HG03175 (cell line): ENCODE data around the gene ERCC1.
A peak's percentile ranks its signal among the peaks of the same experiment; 100 is the strongest.
"Not testable (repeated sequence)": the region's sequence is repeated elsewhere in the genome, so short reads cannot be mapped to it uniquely, and the experiment has no call there.

ENCODE experiments used
- ATAC-seq: cut with Tn5 transposase; IDR thresholded peaks from one replicate; pipeline ENCODE4 v1.9.1; 2021; ENCODE audit warnings: mild to moderate bottlenecking, moderate library complexity; ENCODE audit not compliant: unreplicated experiment

Gene ERCC1

DNA sequence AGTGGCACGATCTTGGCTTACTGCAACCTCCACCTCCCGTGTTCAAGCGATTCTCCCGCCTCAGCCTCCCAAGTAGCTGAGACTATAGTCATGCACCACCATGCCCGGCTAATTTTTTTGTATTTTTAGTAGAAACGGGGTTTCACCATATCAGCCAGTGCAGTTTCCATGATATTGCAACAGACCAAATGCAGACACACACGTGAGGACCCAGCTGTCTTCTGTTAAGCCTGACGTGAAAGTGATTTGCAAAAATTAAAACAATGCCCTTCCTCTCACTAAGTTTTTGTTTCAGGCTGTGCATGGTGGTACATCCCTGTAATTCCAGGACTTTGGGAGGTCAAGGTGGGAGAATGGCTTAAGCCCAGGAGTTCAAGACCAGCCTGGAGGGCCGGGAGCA is 7.3 kb upstream of the ERCC1 start:
- not testable (repeated sequence) for ATAC-seq

DNA sequence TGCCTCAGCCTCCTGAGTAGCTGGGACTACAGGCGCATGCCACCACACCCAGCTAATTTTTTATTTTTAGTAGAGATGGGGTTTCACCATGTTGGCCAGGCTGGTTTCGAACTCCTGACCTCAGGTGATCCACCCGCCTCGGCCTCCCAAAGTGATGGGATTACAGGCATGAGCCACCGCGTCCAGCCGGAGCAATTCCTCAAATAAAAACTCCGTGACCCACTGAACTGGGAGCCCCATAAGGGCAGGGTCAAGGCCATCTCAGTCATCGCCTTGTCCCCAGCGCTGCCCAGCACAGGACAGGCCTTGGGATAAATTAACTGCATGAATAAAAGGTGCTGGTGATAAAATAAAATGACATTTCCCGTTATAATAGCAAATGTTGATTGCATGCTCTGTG is 6.2 kb upstream of the ERCC1 start:
- not testable (repeated sequence) for ATAC-seq

DNA sequence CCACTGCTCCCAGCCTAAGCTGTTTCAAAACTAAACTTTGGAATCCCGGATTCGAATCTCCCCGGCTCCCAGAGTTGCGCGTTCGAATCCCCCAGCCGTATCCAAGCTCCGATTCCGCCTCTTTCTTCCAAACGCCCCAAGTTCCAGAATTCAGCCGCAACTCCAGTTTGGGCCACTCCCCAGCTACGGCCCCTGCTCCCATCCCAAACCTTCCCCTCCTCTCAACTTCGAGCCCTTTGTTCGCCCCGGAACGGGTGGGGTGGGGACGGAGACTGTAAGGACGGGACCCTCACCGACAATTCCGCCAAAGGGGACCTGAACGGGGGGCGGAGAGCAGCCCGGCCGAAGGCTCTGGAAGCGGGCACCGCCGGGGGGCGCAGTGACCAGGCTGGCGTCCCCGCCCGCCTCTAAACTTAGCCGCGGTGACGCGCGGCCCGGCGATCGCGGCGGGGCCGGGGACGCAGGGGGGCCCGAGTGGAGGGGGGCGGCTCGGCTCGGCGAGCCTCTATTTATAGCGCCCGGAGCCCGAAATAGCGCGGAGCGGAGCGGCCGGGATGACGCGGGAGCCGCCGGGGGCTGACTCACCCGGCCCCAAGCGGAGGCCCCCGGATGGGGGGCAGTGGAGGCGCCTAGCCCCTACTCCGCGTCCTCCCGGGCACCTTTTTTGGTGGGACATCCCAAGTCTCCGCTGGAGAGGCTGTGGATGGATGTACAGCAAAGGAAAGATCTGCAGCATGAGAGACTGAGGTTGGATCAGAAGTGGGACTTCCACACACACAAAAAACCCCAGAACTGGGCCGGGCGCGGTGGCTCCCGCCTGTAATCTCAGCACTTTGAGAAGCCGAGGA is 4.9 kb upstream of the ERCC1 start:
- ATAC-seq, result no peak

DNA sequence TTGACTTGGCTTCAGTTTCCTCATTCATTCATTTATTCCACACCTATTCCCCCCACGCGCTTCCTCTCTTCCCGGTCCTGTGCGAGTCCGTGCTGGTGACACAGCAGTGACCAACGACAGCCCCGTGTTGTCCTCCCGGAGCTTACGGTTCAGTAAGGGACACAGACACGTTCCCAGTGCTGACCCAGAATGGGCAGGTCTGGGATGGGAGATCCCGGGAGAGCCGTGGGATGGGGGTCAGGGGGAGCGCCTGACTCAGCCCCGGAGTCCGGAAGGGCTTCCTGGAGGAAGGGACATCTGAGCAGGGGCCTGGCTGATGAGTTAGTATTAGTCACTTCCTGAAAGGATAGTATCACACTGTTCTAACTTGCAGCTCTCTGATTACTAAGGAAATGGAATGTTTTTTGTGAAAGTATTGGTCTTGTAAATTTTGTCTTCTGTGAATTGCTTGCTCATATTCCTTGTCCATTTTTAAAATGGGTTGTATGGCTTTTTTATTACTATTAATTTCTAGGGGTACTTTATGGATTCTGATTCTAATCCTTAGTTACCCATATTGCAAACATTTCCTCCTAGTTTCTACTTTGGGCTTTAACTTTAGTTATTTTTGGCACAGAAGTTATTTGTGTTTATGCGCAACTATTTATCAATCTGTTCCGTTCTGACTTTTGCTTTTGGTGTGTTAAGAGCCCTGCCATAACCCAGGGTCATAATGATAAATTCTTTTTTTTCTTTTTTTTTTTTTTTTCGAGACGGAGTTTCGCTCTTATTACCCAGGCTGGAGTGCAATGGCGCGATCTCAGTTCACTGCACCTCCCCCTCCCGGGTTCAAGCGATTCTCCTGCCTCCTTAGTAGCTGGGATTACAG is 708 bp upstream of the ERCC1 start:
- ATAC-seq, result no peak

DNA sequence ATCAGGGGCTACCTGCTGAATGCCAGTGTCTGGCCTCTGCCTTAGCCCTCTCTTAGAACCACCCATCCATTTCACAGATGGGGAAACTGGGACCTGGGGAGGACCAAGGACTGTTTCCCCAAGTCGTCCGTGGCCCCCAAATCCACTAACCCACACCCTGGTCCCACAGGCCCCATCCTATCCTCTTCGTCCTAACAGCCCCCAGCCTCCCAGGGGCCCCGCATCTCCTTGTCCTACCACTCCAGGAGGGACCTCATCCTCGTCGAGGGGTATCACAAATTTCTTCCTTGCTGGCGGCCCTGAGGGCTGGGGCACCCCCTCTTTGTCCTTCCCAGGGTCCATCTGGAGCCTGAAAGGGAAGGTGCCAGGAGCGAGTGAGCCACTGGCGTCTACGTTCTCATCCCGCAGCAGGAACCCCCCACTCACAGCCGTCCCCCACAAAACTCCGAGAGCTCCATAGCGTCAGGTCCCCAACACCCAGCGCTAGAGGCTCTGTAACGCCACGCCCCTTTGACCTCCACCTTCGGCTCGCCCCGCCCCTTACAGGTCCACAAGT is 606 bp downstream of the ERCC1 start:
- ATAC-seq, result no peak

DNA sequence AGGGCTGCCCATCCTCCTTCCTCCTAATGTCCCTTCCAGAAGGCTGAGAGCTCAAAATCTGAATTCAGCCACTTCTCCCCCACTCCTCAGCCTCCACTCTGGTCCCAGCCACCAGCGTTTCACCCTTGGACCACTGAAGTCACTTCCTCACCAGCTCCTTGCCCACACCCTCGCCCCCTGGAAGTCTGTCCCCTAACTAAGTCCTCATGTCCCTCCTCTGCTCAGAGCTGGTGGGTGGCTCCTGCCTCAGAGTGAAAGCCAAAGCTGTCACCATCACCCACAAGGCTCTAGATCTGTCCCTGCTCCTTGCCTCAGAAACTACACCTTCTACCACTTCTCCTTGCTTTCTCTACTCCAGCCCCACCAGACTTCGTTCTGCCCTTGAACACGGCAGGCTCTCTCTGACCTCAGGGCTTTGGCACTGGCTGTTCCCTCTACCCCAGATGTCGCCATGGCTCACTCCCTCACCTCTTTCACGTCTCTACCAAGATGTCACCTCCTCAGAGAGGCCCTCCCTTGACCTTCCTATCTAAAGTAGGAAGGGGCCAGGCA is 1.7 kb downstream of the ERCC1 start:
- no peak for ATAC-seq

DNA sequence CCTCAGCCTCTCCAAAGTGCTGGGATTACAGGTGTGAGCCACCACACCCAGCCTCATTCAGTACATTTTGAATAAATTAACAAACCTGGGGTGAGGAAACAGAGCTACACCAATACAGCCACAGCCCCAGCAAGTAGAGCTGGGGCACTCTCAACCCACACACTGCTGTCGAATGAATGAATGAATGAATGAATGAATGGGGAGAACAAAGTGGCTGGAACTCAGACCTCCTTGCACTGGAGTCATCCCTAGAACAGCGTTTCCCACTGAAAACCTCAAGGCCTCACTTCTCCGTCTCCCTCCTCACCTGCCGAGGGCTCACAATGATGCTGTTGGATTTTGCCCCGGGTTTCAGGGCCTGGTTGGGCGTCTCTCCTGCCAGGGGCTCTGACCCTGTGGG is 2.8 kb downstream of the ERCC1 start:
- no peak for ATAC-seq

DNA sequence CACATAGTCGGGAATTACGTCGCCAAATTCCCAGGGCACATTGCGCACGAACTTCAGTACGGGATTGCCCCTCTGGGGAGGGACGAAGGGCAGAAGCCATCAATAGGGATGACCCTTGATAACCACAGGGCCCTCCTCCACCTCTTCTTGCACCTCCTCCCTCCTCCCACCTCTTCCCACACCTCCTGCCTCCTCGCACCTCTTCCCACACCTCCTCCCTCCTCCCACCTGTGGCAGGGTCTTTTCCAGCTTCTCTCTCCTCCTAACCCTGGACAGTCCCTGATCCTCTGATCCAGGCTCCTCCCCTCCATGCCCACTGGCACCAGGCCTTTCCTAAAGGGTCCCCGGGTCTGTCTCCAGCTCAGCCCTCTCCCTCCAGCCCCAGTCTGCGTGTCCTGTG is 3.4 kb downstream of the ERCC1 start:
- ATAC-seq, result no peak

DNA sequence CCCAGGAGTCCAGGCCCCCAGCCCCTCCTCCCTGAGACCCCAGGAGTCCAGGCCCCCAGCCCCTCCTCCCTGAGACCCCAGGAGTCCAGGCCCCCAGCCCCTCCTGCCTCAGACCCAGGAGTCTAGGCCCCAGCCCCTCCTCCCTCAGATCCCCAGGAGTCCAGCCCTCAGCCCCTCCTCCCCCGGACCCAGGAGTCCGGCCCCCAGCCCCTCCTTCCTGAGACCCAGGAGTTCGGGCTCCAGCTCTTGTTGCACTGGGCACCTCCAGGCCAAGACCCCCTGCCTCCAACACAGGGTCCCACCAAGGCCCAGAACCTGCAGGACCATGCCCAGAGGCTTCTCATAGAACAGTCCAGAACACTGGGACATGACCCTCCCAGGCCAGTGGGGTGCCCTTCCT is 3.8 kb downstream of the ERCC1 start:
- no peak for ATAC-seq

DNA sequence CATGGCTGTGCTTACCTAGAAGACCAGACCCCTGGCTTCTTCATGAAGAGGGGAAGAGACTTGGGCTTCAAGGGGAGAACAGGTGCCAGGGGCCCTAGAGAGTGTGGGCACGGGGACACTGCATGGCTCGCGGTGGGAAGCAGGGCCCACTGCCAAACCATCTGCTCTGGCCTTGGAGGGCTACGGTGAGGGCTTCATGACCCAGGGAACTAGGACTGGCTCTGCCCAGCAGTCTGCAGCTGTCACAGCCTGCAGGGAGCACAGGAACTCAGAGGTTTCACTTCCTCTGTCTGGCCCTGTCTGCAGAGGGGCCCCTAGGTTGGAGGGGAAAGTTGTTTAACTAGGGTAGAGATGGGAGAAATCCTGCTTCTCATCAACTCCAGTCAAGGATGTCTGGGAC is 4.3 kb downstream of the ERCC1 start:
- peak; percentile 64 for ATAC-seq

DNA sequence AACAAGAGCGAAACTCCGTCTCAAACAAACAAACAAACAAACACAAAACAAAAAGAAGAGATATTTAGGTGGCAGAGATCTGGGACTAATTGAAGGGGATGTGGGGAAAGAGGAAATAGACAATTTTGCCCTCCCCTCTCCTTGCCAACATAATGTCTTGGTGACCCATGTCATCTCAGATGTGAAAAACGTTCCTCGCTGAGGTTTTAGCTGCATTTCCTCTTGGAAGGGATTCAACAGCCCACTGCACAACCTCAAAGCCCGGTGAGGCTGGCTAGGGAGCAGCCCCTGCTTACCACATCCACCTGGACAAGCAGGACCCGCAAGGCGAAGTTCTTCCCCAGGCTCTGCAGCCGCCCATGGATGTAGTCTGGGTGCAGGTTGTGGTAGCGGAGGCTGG is 4.9 kb downstream of the ERCC1 start:
- ATAC-seq, result no peak

DNA sequence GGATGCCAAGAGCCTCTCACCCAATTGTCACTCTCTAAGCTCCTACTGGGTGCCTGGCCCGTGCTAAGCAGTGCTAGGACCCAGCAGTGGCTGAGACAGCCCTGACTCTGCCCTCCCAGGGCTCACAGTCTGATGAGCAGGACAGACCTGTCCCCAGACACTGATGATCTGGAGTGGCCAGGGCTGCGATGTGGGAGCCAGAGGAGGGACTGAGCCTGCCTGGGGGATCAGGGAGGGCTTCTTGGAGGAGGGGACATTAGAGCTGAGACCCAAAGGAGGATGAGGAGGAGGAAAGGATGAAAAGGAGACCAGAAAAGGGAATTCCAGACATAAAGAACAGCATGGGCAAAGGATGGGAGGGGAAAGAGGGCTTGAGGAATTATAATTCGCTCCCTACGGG is 6.6 kb downstream of the ERCC1 start:
- no peak for ATAC-seq

DNA sequence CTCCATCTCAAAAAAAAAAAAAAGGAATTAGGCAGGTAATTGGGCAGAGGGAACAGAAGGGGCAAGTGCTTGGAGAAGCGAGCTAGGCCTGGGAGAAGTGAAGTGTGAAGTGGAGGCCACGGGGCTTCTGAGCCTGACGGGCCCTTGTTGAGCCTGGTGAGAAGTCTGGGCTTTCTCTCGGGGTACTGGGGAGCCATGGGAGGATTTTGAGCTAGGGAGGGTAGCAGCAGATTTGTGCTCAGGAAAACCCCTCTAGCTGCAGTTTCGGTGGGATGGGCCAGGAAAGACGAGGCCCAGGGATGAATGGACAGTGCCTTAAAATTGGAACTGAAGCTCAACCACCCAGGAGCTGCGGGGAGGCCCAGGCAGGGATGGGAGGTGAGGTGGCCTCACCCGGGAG is 9.2 kb downstream of the ERCC1 start:
- no peak for ATAC-seq

DNA sequence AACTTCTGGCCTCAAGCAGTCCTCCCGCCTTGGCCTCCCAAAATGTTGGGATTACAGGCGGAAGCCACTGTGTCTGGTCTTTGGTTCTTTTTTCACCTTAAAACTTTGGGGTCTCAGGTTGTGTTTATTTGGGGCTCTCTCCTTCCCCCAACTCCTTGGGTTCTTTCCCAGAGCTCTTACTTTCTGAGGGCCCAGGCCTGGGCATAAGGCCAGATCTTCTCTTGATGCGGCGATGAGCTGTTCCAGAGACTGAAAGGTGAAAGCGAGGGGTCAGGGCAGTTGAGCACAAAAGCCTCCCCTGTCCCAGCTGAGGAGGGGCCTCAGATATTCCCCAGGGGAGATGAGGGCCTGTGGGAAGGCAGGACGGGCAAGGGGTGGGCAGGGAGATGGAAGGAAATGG is 10.2 kb downstream of the ERCC1 start:
- ATAC-seq, result no peak

DNA sequence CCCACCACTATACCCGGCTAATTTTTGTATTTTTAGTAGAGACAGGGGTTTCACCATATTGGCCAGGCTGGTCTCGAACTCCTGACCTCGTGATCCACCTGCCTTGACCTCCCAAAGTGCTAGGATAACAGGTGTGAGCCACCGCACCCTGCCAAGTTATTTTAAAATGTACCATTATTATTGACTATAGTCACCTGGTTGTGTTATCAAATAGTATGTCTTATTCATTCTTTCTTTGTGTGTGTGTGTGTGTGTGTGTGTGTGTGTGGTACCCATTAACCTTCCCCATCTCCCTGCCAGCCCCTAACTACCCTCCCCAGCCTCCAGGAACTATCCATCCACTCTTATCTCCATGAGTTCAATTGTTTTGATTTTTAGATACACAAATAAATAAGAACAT is 13.4 kb downstream of the ERCC1 start:
- ATAC-seq, result not testable (repeated sequence)

DNA sequence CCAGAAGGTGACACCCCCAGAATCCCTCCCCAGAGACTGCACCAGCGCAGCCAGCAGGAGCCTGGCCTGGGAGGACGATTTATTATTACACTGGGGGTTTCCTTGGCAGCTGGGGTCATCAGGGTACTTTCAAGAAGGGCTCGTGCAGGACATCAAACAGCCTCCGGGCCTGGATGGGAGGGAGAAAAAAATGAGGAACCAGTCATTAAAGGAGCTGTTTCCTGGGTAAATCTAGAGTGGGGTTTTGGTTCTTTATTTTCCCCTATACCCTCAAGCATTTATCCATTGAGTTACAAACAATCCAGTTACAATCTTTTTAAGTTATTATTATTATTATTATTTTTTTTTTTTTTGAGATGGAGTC is 14.2 kb downstream of the ERCC1 start:
- no peak for ATAC-seq

DNA sequence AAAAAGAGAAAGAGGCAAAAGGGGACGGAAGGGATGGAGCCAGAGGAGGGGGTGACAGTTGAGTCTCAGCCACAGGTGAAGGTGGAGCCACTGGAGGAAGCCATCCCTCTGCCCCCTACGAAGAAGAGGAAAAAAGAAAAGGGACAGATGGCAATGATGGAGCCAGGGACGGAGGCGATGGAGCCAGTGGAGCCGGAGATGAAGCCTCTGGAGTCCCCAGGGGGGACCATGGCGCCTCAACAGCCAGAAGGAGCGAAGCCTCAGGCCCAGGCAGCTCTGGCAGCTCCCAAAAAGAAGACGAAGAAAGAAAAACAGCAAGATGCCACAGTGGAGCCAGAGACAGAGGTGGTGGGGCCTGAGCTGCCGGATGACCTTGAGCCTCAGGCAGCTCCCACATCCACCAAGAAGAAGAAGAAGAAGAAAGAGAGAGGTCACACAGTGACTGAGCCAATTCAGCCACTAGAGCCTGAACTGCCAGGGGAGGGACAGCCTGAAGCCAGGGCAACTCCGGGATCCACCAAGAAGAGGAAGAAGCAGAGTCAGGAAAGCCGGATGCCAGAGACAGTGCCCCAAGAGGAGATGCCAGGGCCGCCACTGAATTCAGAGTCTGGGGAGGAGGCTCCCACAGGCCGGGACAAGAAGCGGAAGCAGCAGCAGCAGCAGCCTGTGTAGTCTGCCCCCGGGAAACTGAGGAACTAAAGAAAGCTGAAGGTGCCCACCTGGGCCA is 14.7 kb downstream of the ERCC1 start:
- ATAC-seq, result no peak

DNA sequence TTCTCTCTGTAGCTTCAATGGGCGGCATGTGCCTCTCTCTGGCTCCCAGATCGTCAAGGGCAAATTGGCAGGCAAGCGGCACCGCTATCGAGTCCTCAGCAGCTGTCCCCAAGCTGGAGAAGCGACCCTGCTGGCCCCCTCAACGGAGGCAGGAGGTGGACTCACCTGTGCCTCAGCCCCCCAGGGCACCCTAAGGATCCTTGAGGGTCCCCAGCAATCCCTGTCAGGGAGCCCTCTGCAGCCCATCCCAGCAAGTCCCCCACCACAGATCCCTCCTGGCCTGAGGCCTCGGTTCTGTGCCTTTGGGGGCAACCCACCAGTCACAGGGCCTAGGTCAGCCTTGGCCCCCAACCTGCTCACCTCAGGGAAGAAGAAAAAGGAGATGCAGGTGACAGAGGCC is 15.6 kb downstream of the ERCC1 start:
- no peak for ATAC-seq

DNA sequence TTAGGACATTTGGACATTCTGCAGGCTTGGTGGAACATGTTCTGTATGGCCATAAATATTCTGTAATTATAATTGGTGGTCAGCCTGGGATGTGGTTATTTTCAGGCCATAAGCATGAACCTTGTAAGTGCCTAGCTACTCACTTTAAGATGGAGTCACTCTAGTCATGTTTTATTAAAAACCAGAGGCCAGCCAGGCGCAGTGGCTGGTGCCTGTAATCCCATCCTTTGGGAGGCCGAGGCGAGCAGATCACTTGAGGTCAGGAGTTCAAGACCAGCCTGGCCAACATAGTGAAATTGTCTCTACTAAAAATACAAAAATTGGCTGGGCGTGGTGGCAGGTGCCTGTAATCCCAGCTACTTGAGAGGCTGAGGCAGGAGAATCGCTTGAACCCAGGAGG is 16.1 kb downstream of the ERCC1 start:
- not testable (repeated sequence) for ATAC-seq

DNA sequence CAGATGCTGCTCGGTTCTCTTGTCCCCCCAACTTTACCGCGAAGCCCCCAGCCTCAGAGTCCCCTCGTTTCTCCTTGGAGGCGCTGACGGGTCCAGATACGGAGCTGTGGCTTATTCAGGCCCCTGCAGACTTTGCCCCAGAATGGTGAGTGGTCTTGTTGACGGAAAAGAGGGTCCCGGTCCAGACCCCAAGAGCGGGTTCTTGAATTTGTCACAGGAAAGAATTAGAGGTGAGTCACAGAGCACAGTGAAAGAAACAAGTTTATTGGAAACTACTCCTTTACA is 16.7 kb downstream of the ERCC1 start:
- no peak for ATAC-seq
